ENCODE results near the gene DNAJA4.

DNA sequence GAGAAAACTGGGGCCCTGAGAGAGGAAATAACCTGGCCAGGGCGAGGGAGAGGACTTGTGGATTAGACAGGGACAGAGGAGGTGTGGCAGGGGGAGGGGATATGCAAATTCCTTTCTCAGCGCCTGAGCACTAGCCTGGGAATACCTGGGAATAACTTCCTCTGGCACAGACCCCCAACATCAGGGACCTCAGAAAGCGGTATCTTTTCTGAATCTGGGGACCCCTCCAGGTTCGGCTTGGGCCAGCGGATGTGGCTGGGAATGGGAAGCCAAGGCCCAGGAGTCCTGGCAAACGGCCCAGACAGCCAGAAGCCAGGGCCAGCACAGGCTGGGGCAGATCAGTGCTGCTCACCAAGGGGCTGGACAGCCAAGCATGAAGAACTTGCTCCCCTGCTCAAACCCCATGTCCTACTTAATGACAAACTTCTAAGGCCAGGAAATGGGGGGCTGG lies 20.8 kb upstream of the DNAJA4 start:
- TF ChIP-seq YY1 (IDR thresholded peaks at IDR 0.05; ENCODE audit: insufficient read depth, insufficient read length): no peak
- TF ChIP-seq ZNF274 (IDR thresholded peaks at IDR 0.05; ENCODE audit: low read depth, low read length): no peak

All from NT2/D1 (cell line).